ENCODE data around the gene NID1.
A peak's percentile ranks its signal among the peaks of the same experiment; 100 is the strongest.

Gene NID1

DNA sequence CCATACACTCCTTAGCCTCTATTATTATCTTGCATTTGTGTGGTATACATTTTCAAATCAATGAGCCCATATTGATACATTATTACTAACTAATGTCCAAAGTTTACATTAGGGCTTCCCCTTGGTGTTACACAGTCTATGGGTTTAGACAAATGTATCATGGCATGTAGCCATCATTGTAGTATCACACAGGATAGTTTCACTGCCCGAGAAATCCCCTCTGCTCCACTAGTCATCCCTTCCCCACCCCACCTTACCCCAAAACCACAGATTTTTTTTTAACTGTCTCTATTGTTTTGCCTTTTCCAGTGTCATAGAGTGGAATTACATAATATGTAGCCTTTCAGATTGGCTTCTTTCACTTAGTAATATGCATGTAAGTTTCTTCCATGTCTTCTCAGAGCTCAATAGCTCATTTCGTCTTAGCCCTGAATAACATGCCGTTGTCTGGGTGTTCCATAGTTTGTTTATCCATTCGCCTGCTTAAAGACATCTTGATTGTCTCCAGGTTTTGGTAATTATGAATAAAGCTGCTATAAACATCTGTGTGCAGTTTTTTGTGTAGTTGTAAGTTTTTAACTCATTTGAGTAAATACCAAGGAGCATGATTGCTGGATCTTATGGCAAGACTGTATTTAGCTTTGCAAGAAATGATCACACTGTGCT is 111.8 kb downstream of the NID1 start:
- no peak for DNase-seq

GRCh38 chr1:235951661-235952060 is 113.2 kb downstream of the NID1 start:
- DNase-seq: no peak

DNA sequence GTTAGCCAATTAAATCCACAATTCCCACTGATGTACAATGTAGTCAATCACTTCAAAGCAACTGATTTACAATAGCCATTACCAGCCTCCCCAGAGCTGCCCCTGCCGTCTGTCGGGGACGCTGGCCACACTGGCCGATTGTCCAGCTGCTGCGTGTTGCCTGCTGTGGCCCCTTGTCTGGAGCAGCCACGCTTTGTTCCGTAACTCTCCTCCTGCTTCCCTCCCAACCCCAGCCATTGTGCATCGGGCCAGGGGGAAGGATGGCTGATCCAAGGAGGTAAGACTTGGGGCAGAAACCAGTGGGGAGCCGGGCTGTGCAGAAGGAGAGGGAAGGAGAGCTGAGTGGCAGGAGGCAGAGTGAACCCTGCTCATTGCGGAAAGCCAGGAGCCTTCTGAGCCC is 114.6 kb downstream of the NID1 start:
- no peak for DNase-seq

DNA sequence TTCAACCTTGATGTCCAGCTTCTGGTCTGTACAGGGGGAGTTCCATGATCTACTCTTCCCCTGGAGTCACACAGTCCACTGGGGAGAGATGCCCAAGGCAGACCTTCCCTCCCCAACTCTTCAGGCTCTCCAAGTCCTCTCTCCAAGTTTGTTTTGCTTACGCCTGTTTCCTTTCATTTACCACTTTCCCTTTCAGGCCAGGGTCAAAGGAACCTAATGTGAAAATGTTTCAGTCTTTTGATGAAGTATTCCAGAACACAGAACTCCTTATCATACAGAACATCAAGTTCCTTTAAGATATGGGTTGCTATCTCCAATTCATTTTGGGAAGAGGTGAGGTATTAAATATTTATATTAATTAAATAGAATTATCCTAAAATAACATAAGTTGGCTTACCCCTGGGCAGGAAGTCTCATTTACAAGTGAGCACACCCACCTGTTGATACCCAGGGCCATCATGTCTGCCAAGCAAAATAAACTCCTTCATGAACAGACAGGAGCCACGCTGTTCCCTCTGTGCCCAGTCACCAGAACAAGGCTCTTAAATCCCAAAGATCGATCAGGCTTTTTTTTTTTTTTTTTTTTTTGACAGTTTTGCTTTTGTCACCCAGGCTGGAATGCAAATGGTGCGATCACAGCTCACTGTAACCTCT is 116.0 kb downstream of the NID1 start:
- DNase-seq: no peak

DNA sequence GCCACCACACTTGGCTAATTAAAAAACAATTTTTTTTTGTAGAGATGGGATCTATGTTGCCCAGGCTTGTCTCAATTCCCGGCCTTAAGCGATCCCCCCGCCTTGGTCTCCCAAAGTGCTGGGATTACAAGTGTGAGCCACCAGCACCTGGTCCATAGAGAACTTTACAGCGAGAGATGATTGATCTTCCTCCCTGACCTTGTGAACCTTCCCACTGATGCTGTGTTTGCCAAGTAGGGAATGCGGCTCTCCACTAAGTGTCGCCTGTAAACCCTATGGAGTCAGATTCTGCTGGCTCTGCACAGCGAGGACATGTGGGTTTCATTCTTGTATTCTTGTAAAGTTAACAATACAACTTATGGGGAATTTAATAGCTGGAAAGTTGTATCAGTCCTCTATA is 116.9 kb downstream of the NID1 start:
- no peak for DNase-seq

DNA sequence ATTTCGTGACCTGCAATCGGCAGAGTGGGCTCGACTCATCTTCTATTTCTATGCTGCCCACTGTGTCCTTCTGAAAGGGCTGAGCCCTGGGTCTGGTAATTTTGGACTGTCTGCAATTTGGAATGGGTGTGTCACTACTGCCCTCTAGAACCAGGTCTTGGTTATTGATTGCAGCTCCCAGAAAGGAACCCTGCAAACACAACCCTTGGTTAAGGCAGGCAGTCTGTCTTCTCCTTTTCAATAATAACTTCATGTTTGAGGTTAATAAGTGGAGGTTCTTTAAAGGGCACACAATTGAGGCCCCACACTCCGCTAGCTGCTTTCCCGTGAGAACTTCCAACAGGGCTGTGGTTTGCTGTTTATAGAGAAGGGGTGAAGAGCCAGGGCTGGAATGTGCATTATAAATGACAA is 118.3 kb downstream of the NID1 start:
- peak; percentile 75 for DNase-seq

DNA sequence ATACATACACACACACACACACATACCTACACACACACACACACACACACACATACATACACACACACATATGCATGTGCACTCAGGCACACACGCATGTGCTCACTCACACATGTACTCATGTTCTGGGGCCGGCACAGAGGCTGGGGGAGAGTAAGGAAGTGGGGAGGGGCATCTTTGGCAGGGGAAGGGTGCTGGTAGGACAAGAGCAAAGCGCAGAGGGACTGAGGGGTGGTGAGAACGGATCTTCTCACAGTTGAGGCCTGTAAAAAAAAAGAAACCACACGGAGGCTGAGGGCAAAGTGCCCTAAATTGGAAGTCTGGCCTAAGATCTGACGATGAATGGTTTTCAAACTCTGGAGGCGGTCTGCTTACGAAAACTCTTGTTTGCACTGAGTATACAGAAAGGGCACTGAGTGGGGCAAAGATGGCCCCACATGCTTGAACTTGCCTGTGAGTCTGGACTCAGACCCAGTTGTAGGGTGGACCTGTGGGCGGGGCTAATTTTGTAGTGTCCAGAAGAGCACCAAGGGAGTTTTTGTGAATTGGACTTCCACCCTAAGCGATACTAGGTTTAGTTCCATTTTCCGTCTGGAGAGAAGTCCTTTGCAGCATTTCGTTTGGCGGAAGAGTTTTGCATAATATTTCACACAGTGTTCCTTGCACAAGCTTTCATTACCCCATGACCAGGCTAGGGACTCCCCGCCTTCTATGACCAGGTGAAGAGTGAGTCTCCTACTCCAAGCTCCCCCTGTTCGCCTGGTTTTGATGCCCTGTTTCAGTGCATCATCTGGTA is 118.9 kb downstream of the NID1 start:
- no peak for DNase-seq

- DNase-seq: peak; percentile 94
Measured at GRCh38 chr1:235943581-235944114, 121.2 kb downstream of the NID1 start.

DNA sequence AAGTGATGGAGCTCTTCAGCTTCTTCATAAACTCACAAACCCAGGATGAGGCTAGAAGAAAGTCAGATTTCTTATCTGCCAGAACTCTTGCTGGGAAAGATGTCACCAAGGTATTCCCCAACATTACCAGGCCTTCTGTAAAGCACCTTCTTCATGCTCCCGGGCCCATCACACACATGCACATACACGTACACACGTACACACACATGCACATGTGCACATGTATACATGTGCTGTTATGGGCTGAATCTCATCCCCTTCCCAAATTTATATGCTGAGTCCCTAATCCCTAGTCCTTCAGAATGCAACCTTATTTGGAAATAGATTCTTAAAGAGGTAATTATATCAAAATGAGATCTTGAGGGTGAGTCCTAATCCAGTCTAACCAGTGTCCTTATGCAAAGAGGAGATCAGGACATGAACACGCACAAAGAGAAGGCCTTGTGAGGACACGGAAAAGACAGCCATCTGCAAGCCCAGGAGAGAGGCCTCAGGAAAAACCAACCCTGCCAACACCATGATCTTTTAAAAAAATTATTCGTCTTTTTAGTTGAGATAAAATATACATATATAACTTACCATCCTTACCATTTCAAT is 121.8 kb downstream of the NID1 start:
- DNase-seq: no peak

DNA sequence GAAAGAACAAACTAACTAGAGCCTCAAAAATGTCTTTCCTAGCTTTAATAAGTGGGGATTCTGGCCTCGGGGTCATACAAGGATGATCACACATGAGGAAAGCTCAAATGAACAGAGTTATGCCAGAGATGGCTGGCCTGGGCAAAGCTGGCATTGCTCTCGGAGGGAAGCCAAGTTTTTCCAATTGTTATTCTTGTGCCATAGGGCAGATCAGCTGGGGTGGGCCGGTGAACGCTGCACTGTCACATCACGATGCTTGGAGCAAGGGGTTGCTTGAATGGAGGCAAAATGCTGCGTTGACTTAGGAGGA is 122.3 kb downstream of the NID1 start:
- DNase-seq: no peak

GRCh38 chr1:235941876-235942624 is 122.8 kb downstream of the NID1 start:
- no peak for DNase-seq

- no peak for DNase-seq
Measured at GRCh38 chr1:235940285-235940684, 124.6 kb downstream of the NID1 start.

- peak; percentile 53 for DNase-seq
Measured at GRCh38 chr1:235939480-235939775, 125.5 kb downstream of the NID1 start.

GRCh38 chr1:235938709-235939479 is 126.0 kb downstream of the NID1 start:
- DNase-seq: no peak

GRCh38 chr1:235937123-235937522 is 127.8 kb downstream of the NID1 start:
- no peak for DNase-seq

GRCh38 chr1:235935235-235936225 is 129.4 kb downstream of the NID1 start:
- no peak for DNase-seq

GRCh38 chr1:235933766-235934116 is 131.1 kb downstream of the NID1 start:
- no peak for DNase-seq

DNA sequence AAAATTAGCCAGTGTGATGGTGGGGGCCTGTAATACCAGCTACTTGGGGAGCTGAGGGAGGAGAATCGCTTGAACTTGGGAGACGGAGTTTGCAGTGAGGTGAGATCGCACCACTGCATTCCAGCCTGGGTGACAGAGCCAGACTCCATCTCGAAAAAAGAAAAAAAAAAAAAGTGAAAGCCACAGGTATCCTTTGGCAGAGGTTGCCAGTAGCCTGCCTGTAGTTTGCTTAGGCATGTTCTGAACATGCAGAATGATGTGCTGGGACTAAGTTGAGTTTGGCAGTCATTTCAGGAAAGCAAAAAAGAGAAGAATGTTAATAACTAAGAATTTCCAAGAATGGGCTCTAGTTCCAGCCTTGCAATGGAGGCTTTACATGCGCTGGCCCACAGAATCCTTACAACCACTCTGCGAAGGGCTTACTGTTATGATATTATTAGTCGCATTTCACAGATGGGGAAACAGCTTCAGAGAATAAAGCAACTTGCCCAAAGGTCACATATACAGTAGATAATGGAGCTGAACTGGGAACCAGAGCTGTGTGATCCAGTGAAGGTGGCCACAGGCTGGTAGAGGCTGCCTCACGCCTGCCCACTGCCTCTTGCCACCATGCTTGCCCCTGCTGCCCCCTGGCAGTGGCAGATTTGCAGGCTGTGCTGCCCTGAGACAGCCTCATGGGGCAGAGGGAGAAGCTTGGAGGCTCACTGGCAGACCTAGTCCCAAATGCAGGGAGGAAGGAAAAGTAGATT is 131.7 kb downstream of the NID1 start:
- no peak for DNase-seq

- no peak for DNase-seq
Measured at GRCh38 chr1:235932090-235932510, 132.8 kb downstream of the NID1 start.

GRCh38 chr1:235931171-235931738 is 133.6 kb downstream of the NID1 start:
- DNase-seq: no peak
